HG02852 (cell line): Measurements from ENCODE around the gene SNRPB.

Experiments used
- ATAC-seq: cut with Tn5 transposase; IDR thresholded peaks from one replicate; pipeline ENCODE4 v1.9.1; 2021; ENCODE audit warnings: mild to moderate bottlenecking, moderate library complexity; ENCODE audit not compliant: unreplicated experiment

The SNRPB gene

DNA sequence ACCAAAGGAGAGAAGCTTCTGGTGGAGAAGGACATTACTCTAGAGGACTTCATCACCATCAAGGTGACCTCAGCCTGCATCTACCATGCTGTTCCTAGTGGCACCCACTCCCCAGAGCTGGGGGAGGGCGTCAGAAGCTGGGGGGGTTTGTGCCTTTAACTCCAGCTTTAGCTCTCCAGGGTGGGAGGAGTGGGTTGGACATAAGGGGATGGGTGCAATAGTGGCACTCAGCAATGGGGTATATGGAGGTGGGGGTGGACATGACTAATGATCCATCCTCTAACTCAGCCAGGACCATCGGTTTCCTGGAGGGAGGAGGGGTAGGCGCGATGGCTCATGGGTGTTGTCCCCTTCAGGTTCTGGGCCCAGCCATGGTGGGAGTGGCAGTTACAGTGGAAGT is 40.1 kb downstream of the SNRPB start:
- no peak for ATAC-seq

DNA sequence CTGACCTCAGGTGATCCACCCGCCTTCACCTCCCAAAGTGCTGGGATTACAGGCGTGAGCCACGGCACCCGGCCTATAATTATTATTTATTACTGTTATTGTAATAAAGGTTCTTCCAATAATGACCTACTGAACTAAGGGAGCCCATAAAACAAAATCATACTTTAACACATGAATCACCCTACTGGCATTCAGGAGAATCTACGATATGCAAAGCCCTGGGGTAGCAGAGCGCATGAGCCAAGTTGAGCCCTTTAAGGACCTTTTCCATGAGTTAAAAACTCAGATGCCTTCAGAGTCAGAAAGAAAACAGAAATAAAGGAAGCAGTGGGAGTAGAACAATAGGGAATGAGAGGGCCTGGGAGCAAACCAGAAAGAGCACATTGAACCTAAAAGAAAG is 41.5 kb downstream of the SNRPB start:
- ATAC-seq: no peak

DNA sequence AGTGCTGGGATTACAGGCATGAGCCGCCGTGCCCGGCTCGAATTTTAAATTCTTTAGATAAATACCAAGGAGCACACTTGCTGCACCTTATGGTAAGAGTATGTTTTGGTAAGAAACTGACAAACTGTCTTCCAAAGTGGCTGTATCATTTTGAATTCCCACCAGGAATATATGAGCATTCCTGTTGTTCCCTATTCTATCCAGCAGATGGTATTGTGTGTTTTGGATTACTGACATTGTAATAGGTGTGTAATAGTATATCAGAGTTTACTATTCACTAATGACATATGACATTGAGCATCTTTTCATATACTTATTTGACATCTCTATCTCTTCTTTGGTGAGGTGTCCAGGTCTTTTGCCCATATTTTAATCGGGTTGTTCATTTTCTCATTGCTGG is 49.3 kb downstream of the SNRPB start:
- no peak for ATAC-seq

DNA sequence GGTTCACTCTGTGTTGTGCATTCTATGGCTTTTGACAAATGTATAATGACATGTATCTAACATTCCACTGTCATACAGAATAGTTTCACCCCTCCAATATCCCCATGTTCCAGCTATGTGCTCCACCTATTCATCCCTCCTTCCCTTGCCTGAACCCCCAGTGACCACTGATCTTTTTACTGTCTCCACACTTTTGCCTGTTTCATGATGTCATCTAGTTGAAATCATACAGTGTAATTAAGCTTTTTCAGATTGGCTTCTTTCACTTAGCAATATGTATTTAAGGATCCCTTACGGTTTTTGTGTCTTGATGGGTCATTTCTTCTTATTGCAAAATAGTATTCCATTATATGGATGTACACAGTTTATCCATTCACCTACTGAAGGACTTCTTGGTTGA is 50.1 kb downstream of the SNRPB start:
- no peak for ATAC-seq

DNA sequence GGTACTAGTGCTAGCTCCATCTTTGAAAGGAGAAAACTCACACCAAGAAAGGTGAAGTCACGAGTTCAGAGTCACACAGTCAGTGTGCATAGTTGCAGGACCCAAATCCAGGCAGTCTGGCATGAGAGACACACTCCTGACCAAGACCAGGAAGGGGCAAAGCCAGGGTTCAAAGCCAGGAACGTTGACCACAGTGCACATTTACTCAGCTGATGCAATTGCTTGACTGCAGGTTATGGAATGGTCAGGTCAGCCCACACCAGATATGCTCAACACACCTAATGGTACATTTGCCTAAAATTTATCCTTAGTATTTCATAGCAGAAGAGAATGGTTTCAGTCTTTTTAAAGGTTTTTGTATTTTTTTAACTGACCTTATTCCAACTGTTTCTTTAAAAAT is 52.2 kb downstream of the SNRPB start:
- no peak for ATAC-seq

DNA sequence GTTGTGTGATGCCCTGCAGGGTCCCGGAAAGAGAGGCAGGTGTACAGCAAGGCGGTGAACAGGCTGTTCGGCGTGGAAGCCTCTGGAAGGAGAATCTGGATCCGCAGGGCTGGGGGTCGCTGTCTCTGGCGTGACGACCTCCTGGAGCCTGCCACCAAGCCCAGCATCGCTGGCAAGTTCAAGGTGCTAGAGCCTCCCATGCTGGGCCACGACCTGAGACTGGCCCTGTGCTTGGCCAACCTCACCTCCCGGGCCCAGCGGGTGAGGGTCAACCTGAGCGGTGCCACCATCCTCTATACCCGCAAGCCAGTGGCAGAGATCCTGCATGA is 53.4 kb downstream of the SNRPB start:
- ATAC-seq: no peak

DNA sequence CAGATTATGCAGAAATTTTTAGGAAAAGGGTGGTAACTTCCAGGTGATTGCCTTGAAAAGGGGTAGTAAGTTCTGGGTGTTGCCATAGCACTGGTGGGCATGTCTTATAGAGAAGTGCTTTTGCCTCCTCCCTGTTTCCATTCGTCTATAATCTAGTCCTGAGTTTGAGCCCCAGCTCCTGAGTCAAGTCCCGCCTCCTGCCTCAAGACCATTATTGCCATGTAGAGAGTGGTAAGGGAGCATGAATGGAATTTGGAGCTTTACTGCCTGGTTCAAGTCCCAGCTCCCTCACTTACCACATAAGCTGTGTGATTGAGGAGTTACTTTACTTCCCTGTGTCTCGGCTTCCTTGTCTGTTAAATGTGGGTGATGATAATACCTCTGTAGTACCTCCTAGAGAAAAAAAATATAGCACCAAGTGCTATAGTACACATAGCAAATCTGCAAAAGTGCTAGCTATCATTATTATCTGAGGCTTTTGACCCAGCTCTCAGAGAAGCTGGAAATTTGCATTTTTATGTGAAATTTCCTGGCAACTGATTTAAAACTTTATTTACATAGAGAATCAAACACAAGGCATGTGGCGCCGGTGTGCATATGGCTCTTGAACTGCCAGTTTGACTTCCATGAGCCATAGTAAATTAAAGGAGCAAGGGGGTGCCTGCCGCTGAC is 53.9 kb downstream of the SNRPB start:
- ATAC-seq: no peak
